NCI-H146 (cell line): Measurements from ENCODE around the gene SNX2.
"Not testable (repeated sequence)": the region's sequence is repeated elsewhere in the genome, so short reads cannot be mapped to it uniquely, and the experiment has no call there.

Source experiments
- DNase-seq: peaks from one replicate; lab custom pipeline; 2025; lab: John Stamatoyannopoulos, UW

SNX2 gene

GRCh38 chr5:122844136-122844909 lies 69.4 kb downstream of the SNX2 start:
- no peak for DNase-seq

GRCh38 chr5:122844910-122845228 lies 70.0 kb downstream of the SNX2 start:
- DNase-seq, result no peak

GRCh38 chr5:122845229-122846050 lies 70.6 kb downstream of the SNX2 start, which contains the start of gene SNX24:
Gene SNX24, plus strand, starts transcription at chr5:122845613. Its CDS starts 21 bp downstream, at chr5:122845634.
- DNase-seq, result no peak

DNA sequence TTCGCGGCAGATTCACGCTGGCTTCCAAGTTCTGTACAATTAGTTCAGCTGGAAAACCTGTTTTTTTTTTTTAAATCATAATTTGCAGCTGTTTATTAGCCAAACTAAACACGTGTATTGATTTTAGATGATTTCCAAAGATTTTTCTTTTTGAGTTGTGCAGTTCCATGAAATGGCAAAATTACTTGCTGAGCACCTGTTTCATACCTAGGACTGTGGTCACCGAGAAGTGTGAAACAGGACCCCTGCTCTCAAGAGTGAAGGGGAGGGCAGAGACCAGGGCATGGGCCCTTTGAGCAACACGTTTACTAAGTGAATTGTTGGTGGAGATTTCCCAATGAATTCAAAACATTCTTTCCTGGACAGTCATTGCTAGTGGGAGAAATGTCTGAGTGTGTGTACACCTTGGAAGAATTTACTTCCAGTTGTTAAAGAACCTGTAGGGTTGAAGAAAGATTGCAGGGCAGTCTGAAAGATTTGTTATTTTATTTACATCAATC lies 71.2 kb downstream of the SNX2 start:
- DNase-seq, result no peak

- no peak for DNase-seq
Observed at GRCh38 chr5:122847687-122848081, 72.8 kb downstream of the SNX2 start.

DNA sequence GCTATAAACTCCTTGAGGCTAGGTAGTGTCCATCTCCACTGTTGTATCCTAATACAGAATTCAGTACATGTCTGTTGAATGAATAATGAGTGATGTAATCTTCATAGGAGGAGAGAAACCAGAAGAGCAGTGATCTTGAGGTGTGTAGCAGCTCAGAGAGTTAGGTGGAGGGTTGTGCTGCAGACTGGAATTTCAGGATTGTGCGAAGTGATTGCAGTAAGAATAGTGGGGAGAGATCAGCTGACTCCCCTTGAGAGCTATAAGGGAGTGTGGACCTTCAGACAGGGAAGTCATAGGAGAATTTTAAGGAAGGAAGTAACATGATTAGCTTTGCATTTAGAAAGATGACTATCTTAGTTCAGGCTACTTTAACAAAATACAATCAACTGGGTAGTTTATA lies 74.9 kb downstream of the SNX2 start:
- DNase-seq, result no peak

DNA sequence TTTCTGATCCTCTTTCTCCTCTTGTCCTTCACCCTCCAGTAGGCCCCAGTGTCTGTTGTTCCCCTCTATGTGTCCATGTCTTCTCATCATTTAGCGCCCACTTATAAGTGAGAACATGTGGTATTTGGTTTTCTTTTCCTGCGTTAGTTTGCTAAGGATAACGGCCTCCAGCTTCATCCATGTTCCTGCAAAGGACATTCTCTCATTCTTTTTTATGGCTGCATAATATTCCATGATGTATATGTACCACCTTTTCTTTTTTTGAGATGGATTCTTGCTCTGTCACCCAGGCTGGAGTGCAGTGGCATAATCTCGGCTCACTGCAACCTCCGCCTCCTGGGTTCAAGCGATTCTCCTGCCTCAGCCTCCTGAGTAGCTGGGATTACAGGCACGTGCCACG lies 82.7 kb downstream of the SNX2 start:
- DNase-seq, result not testable (repeated sequence)

DNA sequence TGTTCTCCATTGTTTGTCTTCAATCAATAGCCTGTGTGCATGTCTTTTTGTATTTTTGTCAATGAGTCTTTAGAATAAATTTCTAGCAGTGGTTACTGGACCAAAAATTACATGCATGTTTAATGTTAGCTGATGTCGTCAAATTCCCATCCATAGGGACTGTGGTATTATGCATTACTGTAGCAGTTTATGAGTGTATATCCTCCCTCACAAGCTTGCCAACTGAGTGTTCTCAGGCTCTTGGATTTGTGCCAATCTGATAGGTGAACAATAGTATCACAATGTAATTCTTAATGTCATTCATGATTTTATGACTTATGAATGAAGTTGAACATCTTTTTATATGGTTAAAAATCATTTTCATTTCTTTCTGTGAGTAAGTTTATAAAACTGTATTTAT lies 83.6 kb downstream of the SNX2 start:
- no peak for DNase-seq

GRCh38 chr5:122863240-122863639 lies 88.4 kb downstream of the SNX2 start:
- DNase-seq, result no peak

DNA sequence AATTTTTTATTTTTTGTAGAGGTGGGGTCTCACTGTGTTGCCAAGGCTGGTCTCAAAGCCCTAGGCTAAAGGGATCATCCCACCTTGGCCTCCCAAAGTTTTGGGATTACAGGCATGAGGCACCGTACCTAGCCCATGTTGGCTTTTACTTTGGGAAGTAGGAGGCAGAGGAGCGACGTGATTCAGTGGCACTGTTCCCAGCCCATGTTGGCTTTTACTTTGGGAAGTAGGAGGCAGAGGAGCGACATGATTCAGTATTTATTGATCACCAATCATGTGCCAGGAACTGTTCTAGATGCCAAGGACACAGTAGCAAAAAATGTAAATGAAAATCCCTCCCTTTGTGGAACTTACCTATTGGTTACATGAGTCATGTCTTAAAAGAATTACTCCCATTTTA lies 88.8 kb downstream of the SNX2 start:
- DNase-seq, result no peak

- no peak for DNase-seq
Observed at GRCh38 chr5:122864400-122864799, 89.5 kb downstream of the SNX2 start.

DNA sequence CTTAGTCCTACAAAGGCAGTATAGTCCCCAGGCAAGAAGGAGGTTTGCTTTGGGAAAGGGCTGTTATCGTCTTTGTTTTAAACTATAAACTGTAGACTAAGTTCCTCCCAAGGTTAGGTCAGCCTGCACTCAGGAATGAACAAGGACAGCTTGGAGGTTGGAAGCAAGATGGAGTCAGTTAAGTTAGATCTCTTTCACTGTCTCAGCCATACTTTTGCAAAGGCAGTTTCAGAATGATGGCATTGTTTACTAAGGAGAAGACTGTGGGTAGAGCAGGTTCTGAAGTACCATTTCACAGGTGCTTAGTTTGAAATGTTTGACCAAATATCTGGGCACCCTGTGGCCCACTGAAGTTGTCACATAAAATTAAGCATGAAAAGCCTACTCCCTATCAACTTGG lies 90.0 kb downstream of the SNX2 start:
- no peak for DNase-seq

DNA sequence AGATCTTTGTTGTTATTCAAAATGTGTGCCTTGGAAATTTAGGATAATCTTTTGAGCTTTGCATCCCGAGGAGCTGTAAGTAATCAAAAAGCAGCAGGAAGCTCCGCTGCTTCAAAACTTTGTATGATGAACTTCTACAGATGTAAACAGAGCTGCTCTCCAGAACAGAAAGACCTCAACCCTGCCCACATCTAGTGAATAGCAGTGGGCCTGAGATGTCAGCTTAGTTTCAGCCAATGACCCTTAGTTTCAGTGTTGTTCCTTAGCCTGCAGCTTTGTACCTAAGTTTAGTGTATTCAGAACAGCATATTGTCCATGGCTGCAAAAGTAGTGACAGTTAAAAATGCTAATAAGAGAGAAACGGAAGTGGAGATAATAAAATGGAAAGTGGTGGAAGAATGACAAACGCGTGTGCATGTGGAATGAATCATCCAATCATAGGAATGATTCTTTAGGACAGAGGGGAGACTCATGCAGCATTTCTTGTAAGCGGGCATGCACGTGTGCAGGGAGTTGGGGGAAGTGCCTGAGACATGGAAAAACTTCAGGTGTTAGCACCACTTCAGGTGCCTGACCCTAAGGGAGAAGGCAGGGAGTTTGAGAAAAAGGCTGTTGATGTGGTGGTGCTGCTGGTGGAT lies 95.5 kb downstream of the SNX2 start:
- no peak for DNase-seq

GRCh38 chr5:122871661-122872060 lies 96.8 kb downstream of the SNX2 start:
- no peak for DNase-seq

- no peak for DNase-seq
Observed at GRCh38 chr5:122874179-122874875, 99.4 kb downstream of the SNX2 start.

DNA sequence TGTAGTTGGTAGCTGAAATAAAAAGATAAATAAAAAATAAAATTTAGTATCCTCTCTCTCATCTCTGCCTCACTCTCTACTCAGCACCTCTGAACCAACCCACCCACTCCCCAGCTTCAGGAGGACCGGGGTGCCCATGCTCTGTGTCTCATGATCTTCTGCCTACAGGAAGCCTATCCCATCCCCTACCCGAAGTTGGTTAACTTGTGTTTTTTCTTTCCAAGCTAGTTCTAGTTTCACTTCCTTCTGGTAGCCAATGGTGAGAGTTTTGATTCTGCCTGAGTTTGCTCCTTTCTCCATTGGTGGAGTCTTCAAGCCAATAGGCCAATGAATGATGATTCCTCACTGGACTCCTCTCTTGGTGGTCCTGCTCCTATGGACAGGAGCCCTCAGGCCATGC lies 102.6 kb downstream of the SNX2 start:
- DNase-seq, result no peak

DNA sequence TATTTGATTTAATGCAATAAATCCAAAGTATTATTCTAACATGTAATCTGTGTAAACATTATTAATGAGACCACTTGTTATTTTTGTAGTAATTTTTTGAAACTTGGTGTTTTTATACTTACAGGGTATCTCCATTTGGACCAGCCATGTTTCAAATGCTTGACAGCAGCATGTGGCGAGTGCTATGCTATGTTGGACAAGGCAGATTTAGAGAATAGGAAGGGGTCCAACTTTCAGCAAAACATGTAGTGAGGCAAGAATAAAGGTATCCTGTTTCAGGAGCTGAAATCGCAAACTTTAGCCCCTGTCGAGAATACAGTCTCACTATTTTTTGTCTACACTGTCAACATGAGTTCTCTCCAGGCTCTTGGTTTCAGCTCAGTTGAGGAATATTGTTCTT lies 104.2 kb downstream of the SNX2 start:
- no peak for DNase-seq
